ENCODE measurements around the gene CHCHD10. TPM values are rescaled to one million over a fixed set of nuclear protein-coding genes. Genes with fewer than 3 reads are reported as not detected.
A peak's percentile ranks its signal among the peaks of the same experiment; 100 is the strongest.

Gene CHCHD10
- total RNA-seq, 1 experiment from 2014 or later: 198 TPM

DNA sequence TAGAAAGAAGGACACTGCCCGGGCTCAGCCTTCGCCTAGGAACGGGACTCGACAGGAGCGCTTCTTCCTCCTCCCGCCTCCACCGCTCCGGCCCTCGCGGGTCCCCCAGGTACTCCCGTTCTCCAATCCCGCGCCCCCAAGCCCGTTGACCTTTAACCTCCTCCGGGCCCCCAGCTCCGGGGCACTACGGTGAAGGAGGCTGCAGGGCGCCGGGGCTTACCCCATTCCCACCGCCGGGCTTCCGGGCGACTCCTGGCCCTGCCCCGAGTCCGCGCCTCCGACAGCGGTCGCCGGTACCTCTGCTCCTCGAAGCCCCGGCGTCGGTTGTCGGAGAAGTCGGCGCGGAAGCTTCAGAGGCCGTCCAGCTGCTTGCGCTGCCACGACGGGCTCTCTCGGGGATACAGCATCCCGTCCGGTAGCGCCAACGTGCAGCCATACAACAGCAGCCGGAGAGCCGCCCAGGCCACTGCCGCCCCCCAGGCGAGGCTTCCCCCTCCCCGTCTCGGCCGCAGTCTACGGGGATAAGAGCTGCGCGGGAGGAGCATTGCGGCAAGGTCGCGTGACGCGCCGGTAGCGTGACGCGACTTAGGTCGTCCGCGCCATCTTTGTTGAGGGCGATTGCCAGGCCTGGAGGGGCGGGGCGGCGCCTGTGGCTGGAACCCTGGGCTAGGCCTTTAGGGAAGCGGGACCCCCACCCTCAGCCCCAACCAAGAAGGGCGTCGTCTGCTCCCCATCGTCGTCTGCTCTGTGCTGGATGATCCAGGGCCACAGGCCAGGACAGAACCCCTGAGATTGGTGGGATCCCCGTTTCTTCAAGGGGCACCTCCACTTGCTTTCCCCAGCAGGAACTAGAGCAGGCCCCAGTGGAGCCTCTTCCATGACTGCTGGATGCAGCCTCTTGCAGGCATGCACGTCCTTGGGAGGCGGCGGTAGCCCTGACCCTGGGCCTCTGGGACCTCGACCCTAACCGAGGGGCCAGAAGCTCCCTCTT, 50.7 kb downstream of the CHCHD10 start (continued):
- TF ChIP-seq, protein P1, sequence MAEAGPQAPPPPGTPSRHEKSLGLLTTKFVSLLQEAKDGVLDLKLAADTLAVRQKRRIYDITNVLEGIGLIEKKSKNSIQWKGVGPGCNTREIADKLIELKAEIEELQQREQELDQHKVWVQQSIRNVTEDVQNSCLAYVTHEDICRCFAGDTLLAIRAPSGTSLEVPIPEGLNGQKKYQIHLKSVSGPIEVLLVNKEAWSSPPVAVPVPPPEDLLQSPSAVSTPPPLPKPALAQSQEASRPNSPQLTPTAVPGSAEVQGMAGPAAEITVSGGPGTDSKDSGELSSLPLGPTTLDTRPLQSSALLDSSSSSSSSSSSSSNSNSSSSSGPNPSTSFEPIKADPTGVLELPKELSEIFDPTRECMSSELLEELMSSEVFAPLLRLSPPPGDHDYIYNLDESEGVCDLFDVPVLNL (CRISPR knock-in tag; IDR thresholded peaks at IDR 0.05; ENCODE audit: borderline replicate concordance, low read depth): no peak
- TF ChIP-seq PRRX2 (CRISPR knock-in tag; IDR thresholded peaks at IDR 0.05) (no peak), JAZF1 (CRISPR knock-in tag; IDR thresholded peaks at IDR 0.05) (no peak), TP53 (CRISPR knock-in tag; IDR thresholded peaks at IDR 0.05) (peak; percentile 95), ATF1 (CRISPR knock-in tag; IDR thresholded peaks at IDR 0.05) (no peak), TEAD4 (CRISPR knock-in tag; IDR thresholded peaks at IDR 0.05) (peak; percentile 22; the same call in 1 of the 2 replicates), PRDM15 (CRISPR knock-in tag; IDR thresholded peaks at IDR 0.05) (peak; percentile 21; the same call in 1 of the 2 replicates), ZNF263 (CRISPR knock-in tag; IDR thresholded peaks at IDR 0.05; ENCODE audit: low read depth) (no peak), NR1H2 (CRISPR knock-in tag; IDR thresholded peaks at IDR 0.05) (no peak), ZNF423 (CRISPR knock-in tag; IDR thresholded peaks at IDR 0.05) (no peak), ESRRA (CRISPR knock-in tag; IDR thresholded peaks at IDR 0.05; ENCODE audit: borderline replicate concordance) (peak; percentile 67; the same call in 1 of the 2 replicates), SP1 (CRISPR knock-in tag; conservative IDR thresholded peaks at IDR 0.05) (peak; percentile 92), EMX1 (CRISPR knock-in tag; IDR thresholded peaks at IDR 0.05) (no peak), NR3C1 (CRISPR knock-in tag; conservative IDR thresholded peaks at IDR 0.05; ENCODE audit: low read depth) (0 out of 2 replicates have a peak, but pooled peaks have one; percentile 85), ZNF121 (CRISPR knock-in tag; IDR thresholded peaks at IDR 0.05) (0 out of 2 replicates have a peak, but pooled peaks have one; percentile 3), ZNF317 (CRISPR knock-in tag; IDR thresholded peaks at IDR 0.05; ENCODE audit: borderline replicate concordance, low read depth) (no peak), ZNF138 (CRISPR knock-in tag; conservative IDR thresholded peaks at IDR 0.05) (peak; percentile 91; the same call in 1 of the 2 replicates), TEAD1 (CRISPR knock-in tag; IDR thresholded peaks at IDR 0.05) (peak; percentile 76; the same call in 1 of the 2 replicates), NFATC4 (CRISPR knock-in tag; IDR thresholded peaks at IDR 0.05) (no peak)
- TF ChIP-seq, protein P2, sequence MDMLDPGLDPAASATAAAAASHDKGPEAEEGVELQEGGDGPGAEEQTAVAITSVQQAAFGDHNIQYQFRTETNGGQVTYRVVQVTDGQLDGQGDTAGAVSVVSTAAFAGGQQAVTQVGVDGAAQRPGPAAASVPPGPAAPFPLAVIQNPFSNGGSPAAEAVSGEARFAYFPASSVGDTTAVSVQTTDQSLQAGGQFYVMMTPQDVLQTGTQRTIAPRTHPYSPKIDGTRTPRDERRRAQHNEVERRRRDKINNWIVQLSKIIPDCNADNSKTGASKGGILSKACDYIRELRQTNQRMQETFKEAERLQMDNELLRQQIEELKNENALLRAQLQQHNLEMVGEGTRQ (CRISPR knock-in tag; IDR thresholded peaks at IDR 0.05): peak; percentile 98
- TF ChIP-seq, protein P3, sequence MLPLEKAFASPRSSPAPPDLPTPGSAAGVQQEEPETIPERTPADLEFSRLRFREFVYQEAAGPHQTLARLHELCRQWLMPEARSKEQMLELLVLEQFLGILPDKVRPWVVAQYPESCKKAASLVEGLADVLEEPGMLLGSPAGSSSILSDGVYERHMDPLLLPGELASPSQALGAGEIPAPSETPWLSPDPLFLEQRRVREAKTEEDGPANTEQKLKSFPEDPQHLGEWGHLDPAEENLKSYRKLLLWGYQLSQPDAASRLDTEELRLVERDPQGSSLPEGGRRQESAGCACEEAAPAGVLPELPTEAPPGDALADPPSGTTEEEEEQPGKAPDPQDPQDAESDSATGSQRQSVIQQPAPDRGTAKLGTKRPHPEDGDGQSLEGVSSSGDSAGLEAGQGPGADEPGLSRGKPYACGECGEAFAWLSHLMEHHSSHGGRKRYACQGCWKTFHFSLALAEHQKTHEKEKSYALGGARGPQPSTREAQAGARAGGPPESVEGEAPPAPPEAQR (CRISPR knock-in tag; IDR thresholded peaks at IDR 0.05): no peak
- TF ChIP-seq, protein P4, sequence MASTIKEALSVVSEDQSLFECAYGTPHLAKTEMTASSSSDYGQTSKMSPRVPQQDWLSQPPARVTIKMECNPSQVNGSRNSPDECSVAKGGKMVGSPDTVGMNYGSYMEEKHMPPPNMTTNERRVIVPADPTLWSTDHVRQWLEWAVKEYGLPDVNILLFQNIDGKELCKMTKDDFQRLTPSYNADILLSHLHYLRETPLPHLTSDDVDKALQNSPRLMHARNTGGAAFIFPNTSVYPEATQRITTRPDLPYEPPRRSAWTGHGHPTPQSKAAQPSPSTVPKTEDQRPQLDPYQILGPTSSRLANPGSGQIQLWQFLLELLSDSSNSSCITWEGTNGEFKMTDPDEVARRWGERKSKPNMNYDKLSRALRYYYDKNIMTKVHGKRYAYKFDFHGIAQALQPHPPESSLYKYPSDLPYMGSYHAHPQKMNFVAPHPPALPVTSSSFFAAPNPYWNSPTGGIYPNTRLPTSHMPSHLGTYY (CRISPR knock-in tag; IDR thresholded peaks at IDR 0.05): no peak
- TF ChIP-seq, protein P5, sequence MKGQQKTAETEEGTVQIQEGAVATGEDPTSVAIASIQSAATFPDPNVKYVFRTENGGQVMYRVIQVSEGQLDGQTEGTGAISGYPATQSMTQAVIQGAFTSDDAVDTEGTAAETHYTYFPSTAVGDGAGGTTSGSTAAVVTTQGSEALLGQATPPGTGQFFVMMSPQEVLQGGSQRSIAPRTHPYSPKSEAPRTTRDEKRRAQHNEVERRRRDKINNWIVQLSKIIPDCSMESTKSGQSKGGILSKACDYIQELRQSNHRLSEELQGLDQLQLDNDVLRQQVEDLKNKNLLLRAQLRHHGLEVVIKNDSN (CRISPR knock-in tag; IDR thresholded peaks at IDR 0.05): peak; percentile 97
- TF ChIP-seq, protein P6, sequence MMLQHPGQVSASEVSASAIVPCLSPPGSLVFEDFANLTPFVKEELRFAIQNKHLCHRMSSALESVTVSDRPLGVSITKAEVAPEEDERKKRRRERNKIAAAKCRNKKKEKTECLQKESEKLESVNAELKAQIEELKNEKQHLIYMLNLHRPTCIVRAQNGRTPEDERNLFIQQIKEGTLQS (CRISPR knock-in tag; conservative IDR thresholded peaks at IDR 0.05): no peak
- TF ChIP-seq, protein P7, sequence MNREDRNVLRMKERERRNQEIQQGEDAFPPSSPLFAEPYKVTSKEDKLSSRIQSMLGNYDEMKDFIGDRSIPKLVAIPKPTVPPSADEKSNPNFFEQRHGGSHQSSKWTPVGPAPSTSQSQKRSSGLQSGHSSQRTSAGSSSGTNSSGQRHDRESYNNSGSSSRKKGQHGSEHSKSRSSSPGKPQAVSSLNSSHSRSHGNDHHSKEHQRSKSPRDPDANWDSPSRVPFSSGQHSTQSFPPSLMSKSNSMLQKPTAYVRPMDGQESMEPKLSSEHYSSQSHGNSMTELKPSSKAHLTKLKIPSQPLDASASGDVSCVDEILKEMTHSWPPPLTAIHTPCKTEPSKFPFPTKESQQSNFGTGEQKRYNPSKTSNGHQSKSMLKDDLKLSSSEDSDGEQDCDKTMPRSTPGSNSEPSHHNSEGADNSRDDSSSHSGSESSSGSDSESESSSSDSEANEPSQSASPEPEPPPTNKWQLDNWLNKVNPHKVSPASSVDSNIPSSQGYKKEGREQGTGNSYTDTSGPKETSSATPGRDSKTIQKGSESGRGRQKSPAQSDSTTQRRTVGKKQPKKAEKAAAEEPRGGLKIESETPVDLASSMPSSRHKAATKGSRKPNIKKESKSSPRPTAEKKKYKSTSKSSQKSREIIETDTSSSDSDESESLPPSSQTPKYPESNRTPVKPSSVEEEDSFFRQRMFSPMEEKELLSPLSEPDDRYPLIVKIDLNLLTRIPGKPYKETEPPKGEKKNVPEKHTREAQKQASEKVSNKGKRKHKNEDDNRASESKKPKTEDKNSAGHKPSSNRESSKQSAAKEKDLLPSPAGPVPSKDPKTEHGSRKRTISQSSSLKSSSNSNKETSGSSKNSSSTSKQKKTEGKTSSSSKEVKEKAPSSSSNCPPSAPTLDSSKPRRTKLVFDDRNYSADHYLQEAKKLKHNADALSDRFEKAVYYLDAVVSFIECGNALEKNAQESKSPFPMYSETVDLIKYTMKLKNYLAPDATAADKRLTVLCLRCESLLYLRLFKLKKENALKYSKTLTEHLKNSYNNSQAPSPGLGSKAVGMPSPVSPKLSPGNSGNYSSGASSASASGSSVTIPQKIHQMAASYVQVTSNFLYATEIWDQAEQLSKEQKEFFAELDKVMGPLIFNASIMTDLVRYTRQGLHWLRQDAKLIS (CRISPR knock-in tag; IDR thresholded peaks at IDR 0.05; ENCODE audit: borderline replicate concordance): peak; percentile 89
